ENCODE measurements around the gene LRP1B.

LRP1B gene

GRCh38 chr2:141704541-141704940, 426.3 kb downstream of the LRP1B start:
- no peaks in the 10 kb centered on the region for H3K27me3 Mint-ChIP-seq
- no peak overlapping the region for H3K27ac Mint-ChIP-seq
- no peaks in the 10 kb centered on the region for H3K4me1 Mint-ChIP-seq
- H3K4me3 Mint-ChIP-seq = no peak overlapping the region
- H3K9me3 Mint-ChIP-seq = no peaks in the 10 kb centered on the region
- H3K36me3 Mint-ChIP-seq = no peaks in the 10 kb centered on the region

DNA sequence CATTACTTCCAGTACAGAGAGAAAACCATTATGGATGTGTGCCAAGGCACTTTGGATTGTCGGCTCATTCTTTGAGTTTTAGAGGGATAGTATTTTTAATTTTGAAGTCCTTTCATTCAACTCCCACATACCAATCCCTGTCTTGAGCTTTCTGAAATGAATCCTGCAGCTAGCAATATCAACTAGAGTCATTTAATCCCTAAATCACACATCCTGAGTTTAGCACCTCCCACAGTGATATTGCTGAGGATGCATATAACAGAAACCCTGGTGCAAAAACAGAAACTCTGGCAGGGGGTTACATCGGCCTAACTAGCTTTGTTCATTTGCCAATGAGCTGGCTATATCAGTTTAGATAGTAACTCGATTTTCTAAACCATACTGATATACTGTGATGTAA, 427.3 kb downstream of the LRP1B start:
- Mint-ChIP-seq H3K4me3 (no peak overlapping the region), H3K27ac (no peak overlapping the region), H3K4me1 (no peaks in the 10 kb centered on the region), H3K9me3 (no peaks in the 10 kb centered on the region), H3K36me3 (no peaks in the 10 kb centered on the region), H3K27me3 (no peaks in the 10 kb centered on the region)

DNA sequence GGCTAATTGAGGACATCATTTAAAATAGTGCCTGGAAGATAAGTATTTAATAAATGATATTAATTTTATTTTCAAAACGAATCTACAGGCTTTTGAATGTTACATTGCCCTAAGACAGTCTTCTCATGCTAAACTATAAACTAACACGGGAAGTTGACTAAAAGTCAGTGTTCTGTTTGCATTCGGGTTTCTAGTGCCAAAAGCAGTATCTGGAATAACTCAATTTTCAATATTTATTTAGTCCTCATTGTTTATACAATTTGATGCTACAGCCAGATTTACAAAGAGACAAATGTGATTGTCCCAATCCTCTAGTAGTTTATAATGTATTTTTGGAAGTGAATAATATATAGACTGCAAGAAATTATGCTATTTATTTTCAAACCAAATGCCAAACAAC, 429.2 kb downstream of the LRP1B start:
- Mint-ChIP-seq H3K27me3 (no peaks in the 10 kb centered on the region), H3K4me1 (no peaks in the 10 kb centered on the region), H3K27ac (no peak overlapping the region), H3K4me3 (no peak overlapping the region), H3K9me3 (no peaks in the 10 kb centered on the region), H3K36me3 (no peaks in the 10 kb centered on the region)

DNA sequence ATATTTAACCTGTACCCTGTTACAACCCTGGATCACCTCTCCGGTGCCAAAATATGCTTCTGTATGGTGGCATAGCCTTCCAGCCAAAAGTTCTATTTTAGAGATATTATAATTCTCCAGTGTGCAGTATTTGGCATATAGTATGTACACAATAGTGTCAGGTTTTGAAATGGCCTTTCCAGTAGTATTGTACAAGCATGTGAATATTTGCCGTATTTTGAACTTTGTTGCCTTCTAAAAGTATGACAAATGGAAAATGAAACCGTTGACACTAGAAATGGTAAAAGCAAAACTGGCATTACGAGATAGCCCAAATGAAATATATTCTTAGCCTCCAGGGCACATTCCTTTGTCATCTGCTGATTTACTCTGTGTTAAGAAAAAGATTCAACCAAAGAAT, 431.2 kb downstream of the LRP1B start:
- no peaks in the 10 kb centered on the region for H3K9me3 Mint-ChIP-seq
- no peaks in the 10 kb centered on the region for H3K4me1 Mint-ChIP-seq
- H3K4me3 Mint-ChIP-seq = no peak overlapping the region
- H3K36me3 Mint-ChIP-seq = no peaks in the 10 kb centered on the region
- no peaks in the 10 kb centered on the region for H3K27me3 Mint-ChIP-seq
- no peak overlapping the region for H3K27ac Mint-ChIP-seq

DNA sequence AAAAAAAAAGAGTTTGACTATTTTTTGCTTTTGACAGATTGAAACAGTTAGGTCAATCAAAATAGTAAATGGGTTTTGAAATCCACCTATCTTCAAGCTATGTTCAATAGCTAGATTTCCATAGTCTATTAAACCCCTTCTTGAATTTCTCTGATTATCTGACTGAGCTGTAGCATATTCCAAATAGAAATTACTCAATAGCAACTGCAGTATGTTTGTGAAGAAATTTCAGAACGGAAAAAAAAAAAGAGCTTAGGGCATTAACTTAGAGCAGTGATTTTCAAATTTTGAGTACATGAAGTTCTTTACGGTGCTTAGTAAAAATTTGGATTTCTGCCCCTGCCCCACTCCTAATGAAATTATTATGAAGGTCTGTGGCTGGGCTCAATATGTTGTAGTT, 432.3 kb downstream of the LRP1B start:
- Mint-ChIP-seq H3K4me3 (no peak overlapping the region), H3K4me1 (no peaks in the 10 kb centered on the region)

GRCh38 chr2:141697035-141697434, 433.8 kb downstream of the LRP1B start:
- Mint-ChIP-seq H3K27ac (no peak overlapping the region), H3K27me3 (no peaks in the 10 kb centered on the region), H3K4me3 (no peak overlapping the region), H3K36me3 (no peaks in the 10 kb centered on the region), H3K4me1 (no peaks in the 10 kb centered on the region), H3K9me3 (peaks cover 4% of the 10 kb centered on the region)

More for the DNA sequence above, 432.3 kb downstream of the LRP1B start:
- H3K27me3 Mint-ChIP-seq = no peaks in the 10 kb centered on the region
- no peaks in the 10 kb centered on the region for H3K9me3 Mint-ChIP-seq
- H3K36me3 Mint-ChIP-seq = no peaks in the 10 kb centered on the region
- no peak overlapping the region for H3K27ac Mint-ChIP-seq

GRCh38 chr2:141694180-141694579, 436.6 kb downstream of the LRP1B start:
- H3K27me3 Mint-ChIP-seq = no peaks in the 10 kb centered on the region
- H3K4me3 Mint-ChIP-seq = no peak overlapping the region
- H3K4me1 Mint-ChIP-seq = no peaks in the 10 kb centered on the region
- H3K36me3 Mint-ChIP-seq = no peaks in the 10 kb centered on the region
- H3K9me3 Mint-ChIP-seq = peaks cover 9% of the 10 kb centered on the region
- no peak overlapping the region for H3K27ac Mint-ChIP-seq

GRCh38 chr2:141692829-141693228, 438.0 kb downstream of the LRP1B start:
- no peaks in the 10 kb centered on the region for H3K36me3 Mint-ChIP-seq
- H3K9me3 Mint-ChIP-seq = peaks cover 14% of the 10 kb centered on the region
- H3K4me3 Mint-ChIP-seq = no peak overlapping the region
- H3K4me1 Mint-ChIP-seq = no peaks in the 10 kb centered on the region
- H3K27ac Mint-ChIP-seq = no peak overlapping the region
- H3K27me3 Mint-ChIP-seq = no peaks in the 10 kb centered on the region

DNA sequence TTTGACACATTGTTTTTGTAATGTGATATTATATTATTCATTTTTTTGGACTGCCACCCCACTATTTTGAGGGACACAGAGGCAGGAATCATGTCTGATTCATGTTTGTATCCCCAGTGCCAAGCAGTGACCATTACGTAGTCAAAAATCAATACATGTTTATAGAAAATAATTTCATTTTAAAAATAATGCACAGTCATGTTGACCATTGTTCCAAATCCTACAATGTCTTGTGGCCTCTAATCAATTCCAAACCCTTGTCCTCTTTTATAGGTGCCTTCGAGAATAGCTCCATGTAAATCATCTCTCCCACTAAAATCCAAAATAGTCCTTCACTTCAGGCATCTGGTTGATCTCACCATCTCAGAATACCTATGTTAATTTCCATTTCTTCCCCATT, 454.7 kb downstream of the LRP1B start:
- Mint-ChIP-seq H3K36me3 (no peaks in the 10 kb centered on the region), H3K4me3 (no peak overlapping the region), H3K27me3 (no peaks in the 10 kb centered on the region), H3K4me1 (no peaks in the 10 kb centered on the region), H3K27ac (no peak overlapping the region), H3K9me3 (peaks cover 5% of the 10 kb centered on the region)

DNA sequence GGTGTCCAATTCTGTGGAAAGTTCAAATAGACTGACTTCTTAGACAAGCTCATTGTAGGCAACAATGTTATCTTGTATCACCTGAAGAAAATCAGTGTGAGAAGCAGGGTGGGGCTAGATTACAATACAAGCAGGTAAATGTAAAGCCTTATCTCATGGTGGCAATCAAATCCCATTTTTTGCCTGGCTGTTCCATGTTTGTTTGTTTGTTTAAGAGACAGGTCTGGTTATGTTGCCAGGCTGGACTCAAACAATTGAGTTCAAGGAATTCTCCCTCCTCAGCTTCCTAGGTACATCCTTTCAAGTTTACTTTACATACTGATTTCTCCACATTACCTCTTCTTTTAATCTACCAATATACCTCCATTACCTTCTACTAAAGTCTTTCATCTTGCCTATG, 464.6 kb downstream of the LRP1B start:
- H3K27ac Mint-ChIP-seq = no peak overlapping the region
- H3K4me3 Mint-ChIP-seq = no peak overlapping the region
- H3K27me3 Mint-ChIP-seq = no peaks in the 10 kb centered on the region
- no peaks in the 10 kb centered on the region for H3K36me3 Mint-ChIP-seq
- no peaks in the 10 kb centered on the region for H3K4me1 Mint-ChIP-seq
- peaks cover 5% of the 10 kb centered on the region for H3K9me3 Mint-ChIP-seq

GRCh38 chr2:141660232-141660631, 470.6 kb downstream of the LRP1B start:
- H3K9me3 Mint-ChIP-seq = peaks cover 9% of the 10 kb centered on the region
- H3K4me1 Mint-ChIP-seq = no peaks in the 10 kb centered on the region
- H3K27me3 Mint-ChIP-seq = no peaks in the 10 kb centered on the region
- no peak overlapping the region for H3K4me3 Mint-ChIP-seq
- H3K36me3 Mint-ChIP-seq = no peaks in the 10 kb centered on the region
- H3K27ac Mint-ChIP-seq = no peak overlapping the region

- H3K9me3 Mint-ChIP-seq = peaks cover 4% of the 10 kb centered on the region
- no peak overlapping the region for H3K27ac Mint-ChIP-seq
- no peaks in the 10 kb centered on the region for H3K4me1 Mint-ChIP-seq
- no peaks in the 10 kb centered on the region for H3K36me3 Mint-ChIP-seq
- no peaks in the 10 kb centered on the region for H3K27me3 Mint-ChIP-seq
- H3K4me3 Mint-ChIP-seq = no peak overlapping the region
Measured at GRCh38 chr2:141654311-141654710, 476.5 kb downstream of the LRP1B start.

- Mint-ChIP-seq H3K4me3 (no peak overlapping the region), H3K27ac (no peak overlapping the region), H3K4me1 (no peaks in the 10 kb centered on the region), H3K27me3 (no peaks in the 10 kb centered on the region), H3K36me3 (no peaks in the 10 kb centered on the region), H3K9me3 (peaks cover 4% of the 10 kb centered on the region)
Measured at GRCh38 chr2:141653184-141653583, 477.6 kb downstream of the LRP1B start.

GRCh38 chr2:141652308-141652707, 478.5 kb downstream of the LRP1B start:
- no peak overlapping the region for H3K27ac Mint-ChIP-seq
- H3K4me3 Mint-ChIP-seq = no peak overlapping the region
- H3K36me3 Mint-ChIP-seq = no peaks in the 10 kb centered on the region
- H3K4me1 Mint-ChIP-seq = no peaks in the 10 kb centered on the region
- no peaks in the 10 kb centered on the region for H3K27me3 Mint-ChIP-seq
- no peaks in the 10 kb centered on the region for H3K9me3 Mint-ChIP-seq

GRCh38 chr2:141647353-141647752, 483.5 kb downstream of the LRP1B start:
- Mint-ChIP-seq H3K4me1 (no peaks in the 10 kb centered on the region), H3K36me3 (no peaks in the 10 kb centered on the region), H3K9me3 (peaks cover 11% of the 10 kb centered on the region), H3K27me3 (no peaks in the 10 kb centered on the region), H3K27ac (no peak overlapping the region), H3K4me3 (no peak overlapping the region)

DNA sequence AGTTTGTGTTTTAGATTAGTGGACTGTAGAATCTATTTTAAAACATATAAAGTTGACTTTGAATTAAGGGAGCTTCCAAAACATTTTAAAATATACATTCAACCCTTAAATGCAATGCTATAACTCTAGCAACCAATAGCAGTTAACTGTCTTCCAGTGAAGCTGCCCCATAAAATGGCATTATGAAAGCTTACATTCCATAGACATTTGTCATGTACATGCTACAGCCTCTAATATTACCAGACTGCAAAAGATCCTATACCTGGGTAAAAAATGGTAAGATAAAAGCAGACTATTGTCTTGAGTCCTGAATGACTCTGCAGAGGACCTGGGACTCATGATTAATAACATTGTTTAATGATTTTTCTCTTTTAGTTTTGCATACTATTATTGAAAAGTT, 489.4 kb downstream of the LRP1B start:
- Mint-ChIP-seq H3K4me1 (no peaks in the 10 kb centered on the region), H3K27me3 (no peaks in the 10 kb centered on the region), H3K4me3 (no peak overlapping the region), H3K9me3 (peaks cover 15% of the 10 kb centered on the region), H3K27ac (no peak overlapping the region), H3K36me3 (no peaks in the 10 kb centered on the region)

DNA sequence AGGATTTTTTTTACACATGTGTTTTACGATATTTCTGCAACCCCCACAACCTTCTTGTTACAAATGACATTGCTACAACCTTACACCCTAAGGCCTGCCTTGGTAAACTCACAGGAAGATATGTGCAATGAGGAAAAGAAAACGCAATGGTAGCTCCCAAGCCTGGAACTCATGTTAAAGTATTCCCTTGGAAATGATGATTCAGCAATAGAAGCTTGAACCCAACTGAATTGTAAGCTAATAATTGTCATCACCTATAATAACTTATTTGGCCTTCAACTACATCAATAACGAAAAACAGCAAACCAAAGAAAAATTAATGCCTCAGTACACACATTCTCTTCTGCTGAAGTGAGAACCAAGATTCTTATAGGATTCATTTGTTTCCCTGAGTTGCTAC, 491.0 kb downstream of the LRP1B start:
- peaks cover 15% of the 10 kb centered on the region for H3K9me3 Mint-ChIP-seq
- no peak overlapping the region for H3K27ac Mint-ChIP-seq
- H3K36me3 Mint-ChIP-seq = no peaks in the 10 kb centered on the region
- H3K27me3 Mint-ChIP-seq = no peaks in the 10 kb centered on the region
- H3K4me3 Mint-ChIP-seq = no peak overlapping the region
- H3K4me1 Mint-ChIP-seq = no peaks in the 10 kb centered on the region
